GM18858 (cell line): ENCODE measurements around the gene CTNND2.

Experiments
- ATAC-seq: cut with Tn5 transposase; IDR thresholded peaks from one replicate; pipeline ENCODE4 v1.9.1; 2021; ENCODE audit not compliant: unreplicated experiment

CTNND2 gene

GRCh38 chr5:11607944-11608483 is 296.2 kb downstream of the CTNND2 start:
- ATAC-seq, result no peak

GRCh38 chr5:11602298-11602697 is 301.9 kb downstream of the CTNND2 start:
- no peak for ATAC-seq

- no peak for ATAC-seq
Measured at GRCh38 chr5:11599499-11599898, 304.7 kb downstream of the CTNND2 start.

GRCh38 chr5:11596657-11597071 is 307.6 kb downstream of the CTNND2 start:
- ATAC-seq, result no peak

DNA sequence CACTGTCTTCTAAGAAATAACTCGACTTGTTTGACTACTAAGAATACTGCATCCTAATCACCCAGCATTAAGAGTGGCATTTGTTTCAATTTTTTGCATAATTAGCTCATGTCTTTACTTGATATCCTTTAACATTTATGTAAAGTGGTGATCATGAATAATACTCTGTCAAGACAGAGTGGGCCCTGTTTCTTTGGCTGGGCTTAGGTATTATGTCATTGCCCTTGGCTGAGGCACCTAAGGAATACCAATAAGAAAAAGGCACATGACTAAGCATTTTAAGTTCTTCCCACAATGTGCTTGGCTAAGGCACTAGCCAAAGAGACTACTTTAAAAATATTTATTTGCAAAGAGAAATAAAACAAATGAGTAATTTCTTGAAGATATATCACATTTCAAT is 308.1 kb downstream of the CTNND2 start:
- no peak for ATAC-seq

DNA sequence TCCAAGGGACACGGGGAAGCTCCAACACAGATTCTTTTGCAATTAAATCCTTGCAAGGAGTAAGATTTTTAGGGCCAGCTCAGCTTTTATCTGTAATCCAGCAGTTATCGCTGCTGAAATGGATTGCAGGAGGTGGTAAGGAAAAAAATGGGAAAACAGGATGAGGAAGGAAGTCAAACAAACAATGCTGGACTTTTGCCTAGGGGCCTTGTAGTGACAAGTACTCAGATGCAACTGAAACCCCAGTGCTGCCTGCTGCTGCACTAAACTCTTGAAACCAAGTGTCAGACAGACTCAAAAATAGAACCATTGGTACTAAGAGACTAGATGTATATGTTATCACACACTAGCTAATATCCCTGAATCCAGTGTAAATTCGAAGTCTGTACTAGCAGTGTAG is 309.2 kb downstream of the CTNND2 start:
- ATAC-seq, result no peak

DNA sequence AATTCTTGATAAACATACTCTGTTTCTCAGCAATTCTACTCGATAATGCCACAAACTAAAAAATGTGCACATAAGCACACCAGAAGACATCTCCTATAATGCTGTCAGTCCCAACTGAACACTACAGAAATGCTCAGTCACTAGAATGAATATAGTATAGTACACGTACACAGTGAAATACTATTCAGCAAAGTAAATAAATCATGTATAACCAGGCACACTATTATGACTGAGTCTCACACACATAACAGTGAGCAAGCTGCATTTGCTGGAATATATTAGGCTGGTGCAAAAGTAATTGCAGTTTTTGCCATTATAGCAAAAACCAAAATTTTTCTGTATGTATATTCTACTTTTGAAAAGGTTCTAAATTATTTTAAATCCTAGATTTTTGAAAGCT is 310.2 kb downstream of the CTNND2 start:
- ATAC-seq, result no peak

GRCh38 chr5:11590475-11590874 is 313.8 kb downstream of the CTNND2 start:
- ATAC-seq, result no peak

GRCh38 chr5:11588803-11589202 is 315.4 kb downstream of the CTNND2 start:
- no peak for ATAC-seq

DNA sequence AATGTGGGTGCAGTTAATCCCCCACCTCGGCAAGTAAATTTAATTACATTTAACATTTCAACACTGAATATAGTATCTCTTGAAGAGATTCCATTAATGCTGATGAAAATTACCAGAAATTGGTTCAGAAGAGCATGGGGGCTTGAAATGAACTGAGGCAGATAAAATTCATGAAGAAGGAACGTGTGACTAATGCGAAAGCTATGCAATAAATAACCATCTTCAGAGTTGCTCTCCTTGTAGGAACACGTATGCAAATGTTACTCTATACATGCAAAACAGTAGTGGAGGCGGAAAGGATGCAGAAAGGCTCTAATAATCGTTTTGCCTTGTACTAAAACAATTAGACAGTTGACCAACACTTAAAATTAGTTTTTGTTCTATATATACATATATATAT is 320.2 kb downstream of the CTNND2 start:
- no peak for ATAC-seq

GRCh38 chr5:11579351-11579750 is 324.9 kb downstream of the CTNND2 start:
- no peak for ATAC-seq

DNA sequence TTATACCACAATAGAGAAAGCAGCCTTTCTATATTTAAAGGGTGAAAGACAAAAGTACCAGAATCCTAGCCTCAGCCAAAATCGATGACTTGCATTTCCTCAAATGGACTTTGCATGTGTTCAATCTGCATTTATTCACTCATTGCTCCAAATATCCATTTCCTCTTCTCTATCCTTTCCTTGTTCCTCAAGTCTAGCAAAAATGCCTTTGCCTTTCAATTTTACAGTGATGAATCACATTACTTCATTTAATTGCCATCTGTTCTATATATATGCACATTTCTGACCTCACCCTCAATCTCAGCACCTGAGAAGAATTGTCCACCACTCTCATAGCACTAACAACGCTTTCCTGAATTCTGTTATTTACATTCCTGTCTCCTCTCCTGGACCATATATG is 329.5 kb downstream of the CTNND2 start:
- ATAC-seq, result no peak

DNA sequence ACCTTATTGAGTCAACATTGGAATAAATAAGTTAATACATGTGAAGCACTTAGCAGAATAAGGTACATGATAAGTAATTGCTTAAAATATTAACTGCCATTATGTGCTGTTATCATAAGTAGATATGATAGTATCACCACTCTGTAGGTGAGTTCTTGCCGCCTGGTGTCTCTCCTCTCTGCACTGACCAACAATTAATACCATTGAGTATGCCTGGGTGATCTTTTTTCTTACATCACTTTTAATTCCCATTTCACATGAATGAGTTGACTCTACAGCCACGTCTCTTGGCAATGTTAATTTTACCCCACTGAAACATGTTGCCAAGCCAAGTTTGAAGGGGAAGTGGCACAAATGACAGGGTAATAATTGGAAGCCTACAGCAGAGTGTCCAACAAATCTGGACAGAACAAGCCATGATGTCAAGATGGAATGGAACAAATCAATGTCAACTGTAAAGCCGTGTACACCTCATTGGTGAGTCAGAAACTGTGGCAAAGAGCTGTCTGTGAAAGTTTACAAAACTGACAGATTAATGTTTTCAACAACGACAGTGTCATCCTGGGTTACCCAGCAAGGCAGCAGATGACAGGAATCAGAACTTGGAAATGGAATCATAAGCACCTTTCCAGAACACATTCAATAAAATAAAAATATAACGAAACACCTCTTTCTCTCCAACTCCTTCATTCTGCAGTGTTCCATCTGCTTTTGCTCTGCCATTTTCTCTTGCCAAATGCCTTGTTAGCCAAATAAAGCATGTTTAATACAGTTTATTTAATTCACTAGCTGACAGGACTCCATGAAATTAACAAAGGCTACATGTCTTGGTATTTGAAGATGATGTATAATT is 330.9 kb downstream of the CTNND2 start:
- no peak for ATAC-seq

DNA sequence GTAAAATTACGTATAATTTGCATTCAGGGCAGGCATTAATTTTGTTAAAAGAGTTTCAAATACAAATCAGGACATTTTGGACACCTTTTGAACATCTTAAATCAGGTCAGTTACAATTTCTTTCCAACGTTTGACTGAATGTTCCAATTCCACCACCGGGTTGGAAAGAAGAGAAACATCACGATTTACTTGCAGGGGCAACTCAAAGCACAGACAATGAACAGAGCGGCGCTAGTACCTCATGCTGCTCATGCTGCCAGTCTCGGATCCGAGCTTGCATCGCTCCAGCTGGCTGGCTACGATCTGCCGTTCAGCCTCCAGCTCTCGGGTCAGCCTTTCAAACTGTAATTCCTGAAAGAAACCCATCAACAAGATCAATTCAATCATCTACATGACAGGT is 339.5 kb downstream of the CTNND2 start:
- no peak for ATAC-seq

GRCh38 chr5:11563822-11564221 is 340.4 kb downstream of the CTNND2 start:
- ATAC-seq, result no peak

- no peak for ATAC-seq
Measured at GRCh38 chr5:11560915-11561697, 343.1 kb downstream of the CTNND2 start.

DNA sequence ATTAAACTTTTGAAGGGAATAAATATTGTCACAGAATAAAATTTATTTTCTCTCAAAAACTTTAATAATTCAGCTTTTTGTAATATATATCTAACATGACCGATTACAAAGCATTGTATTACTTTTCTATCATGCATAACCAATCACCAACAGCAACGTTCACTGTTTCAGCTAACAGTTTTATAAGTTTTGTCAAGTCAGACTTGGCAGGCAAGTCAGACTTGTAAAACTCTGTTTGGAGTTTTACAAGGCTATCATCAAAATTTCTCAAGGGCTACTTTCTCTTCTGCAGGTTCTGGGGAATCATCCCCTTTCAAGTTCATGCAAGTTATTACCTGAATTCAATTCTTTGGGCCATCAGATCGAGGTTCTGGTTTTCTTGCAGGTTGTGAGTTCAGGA is 347.2 kb downstream of the CTNND2 start:
- ATAC-seq, result no peak

- ATAC-seq, result no peak
Measured at GRCh38 chr5:11555171-11555570, 349.1 kb downstream of the CTNND2 start.

GRCh38 chr5:11547730-11548129 is 356.5 kb downstream of the CTNND2 start:
- no peak for ATAC-seq

DNA sequence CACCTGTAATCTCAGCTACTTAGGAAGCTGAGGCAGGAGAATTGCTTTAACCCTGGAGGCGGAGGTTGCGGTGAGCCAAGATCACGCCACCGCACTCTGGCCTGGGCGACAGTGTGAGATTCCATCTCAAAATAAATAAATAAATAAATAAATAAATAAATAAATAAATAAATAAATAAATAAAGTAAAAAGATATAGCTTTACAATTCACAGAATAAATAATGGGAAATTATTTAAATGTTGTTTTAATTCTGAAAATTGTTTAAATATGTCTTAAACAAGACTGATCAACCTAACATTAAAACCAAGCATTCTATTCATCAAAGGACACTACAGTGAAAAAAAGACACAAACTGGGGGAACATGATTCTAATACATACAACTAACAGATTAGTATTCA is 357.1 kb downstream of the CTNND2 start:
- no peak for ATAC-seq

DNA sequence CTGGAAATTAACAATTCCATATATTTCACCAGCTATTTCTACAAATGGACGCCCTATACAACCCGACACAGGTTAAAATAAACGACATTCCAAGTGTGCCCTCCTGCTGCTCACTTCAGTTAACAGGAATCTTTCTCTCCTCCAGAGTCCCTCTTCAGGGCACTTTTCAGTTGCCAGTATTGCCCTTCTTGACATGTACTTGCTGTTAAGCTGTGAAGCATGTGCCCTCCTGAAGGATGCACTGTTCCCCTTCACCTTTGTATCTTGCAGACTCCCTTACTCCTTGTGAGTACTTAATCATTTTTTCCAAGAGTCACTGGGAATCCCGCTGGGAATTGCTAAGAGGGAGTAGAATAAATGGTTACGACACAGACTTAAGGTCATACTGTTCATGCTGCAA is 364.1 kb downstream of the CTNND2 start:
- ATAC-seq, result no peak
